ENCODE data around the gene FAM53B. TPM values are rescaled to one million over a fixed set of nuclear protein-coding genes. Genes with fewer than 3 reads are reported as not detected.

The FAM53B gene
- total RNA-seq, 1 donor from 2014 or later = 35.1 TPM

GRCh38 chr10:124677749-124678556 lies 66.2 kb downstream of the FAM53B start:
- no peak for DNase-seq

DNA sequence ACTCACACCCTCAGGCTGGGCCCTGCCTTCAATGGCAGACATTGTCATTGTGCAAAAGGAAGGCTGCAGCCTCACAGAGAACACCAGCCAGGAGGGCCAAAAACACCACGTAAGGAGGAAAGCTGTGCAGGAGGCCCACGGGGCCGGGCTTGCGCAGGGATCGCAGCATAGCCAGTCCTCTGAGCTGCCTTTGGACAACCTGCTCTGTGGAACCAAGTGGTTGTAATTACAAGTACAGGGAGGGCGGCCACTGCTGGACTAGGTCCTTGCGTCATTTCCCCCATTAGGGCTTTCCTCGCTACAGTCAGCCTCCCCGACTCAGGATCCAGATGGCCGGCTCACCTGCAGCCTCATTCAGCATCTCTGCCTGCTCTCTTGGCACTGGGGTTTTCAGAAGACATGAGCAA lies 66.9 kb downstream of the FAM53B start:
- no peak for DNase-seq

- DNase-seq = no peak
Measured at GRCh38 chr10:124676416-124677062, 67.6 kb downstream of the FAM53B start.

GRCh38 chr10:124675824-124676223 lies 68.4 kb downstream of the FAM53B start:
- no peak for DNase-seq

DNA sequence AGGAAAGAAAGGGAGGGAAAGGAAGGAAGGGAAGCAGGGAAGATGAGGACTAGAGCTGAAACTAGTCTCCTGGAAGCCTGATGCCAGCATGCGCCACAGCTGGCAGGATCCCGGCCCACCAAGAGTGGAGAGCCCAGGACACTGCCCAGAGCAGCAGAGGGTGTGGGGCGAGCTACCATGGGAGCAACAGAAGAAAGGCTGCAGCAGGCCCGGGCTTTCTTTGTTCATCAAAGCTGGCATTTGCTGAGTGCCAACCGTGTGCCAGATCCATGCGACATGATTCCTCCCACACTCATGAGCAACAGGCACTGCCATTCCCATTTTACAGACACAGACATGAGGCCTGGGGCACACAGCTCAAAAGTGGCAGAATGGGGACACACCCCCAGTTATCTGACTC lies 68.9 kb downstream of the FAM53B start:
- no peak for DNase-seq

DNA sequence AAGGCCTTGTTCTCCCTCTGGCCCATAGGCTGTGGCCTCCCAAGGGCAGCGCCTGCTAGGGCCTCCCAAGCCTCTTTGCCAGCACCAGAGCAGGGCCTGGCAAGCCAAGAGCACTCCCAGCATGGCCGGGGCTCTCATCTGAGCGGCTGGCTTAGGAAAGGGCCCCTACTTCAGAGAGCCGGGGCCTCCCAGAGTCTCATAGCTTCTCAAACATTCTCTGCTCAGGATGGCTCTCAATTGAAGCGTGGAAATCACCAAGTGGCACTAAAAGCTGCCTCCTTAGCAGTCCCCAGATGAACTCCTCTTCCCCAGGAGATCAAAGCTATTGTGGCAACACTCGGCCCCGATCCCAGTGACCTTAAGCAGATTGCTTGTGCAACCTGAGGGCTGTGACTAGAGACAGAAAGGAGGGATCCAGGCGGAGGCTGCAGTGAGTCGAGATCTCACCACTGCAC lies 69.4 kb downstream of the FAM53B start:
- no peak for DNase-seq

GRCh38 chr10:124672181-124672638 lies 72.0 kb downstream of the FAM53B start:
- DNase-seq = no peak

GRCh38 chr10:124671486-124672075 lies 72.6 kb downstream of the FAM53B start:
- peak; percentile 75 for DNase-seq

- DNase-seq = no peak
Measured at GRCh38 chr10:124670849-124671248, 73.3 kb downstream of the FAM53B start.

- no peak for DNase-seq
Measured at GRCh38 chr10:124669824-124670654, 74.1 kb downstream of the FAM53B start.

GRCh38 chr10:124669141-124669823 lies 74.9 kb downstream of the FAM53B start:
- no peak for DNase-seq

DNA sequence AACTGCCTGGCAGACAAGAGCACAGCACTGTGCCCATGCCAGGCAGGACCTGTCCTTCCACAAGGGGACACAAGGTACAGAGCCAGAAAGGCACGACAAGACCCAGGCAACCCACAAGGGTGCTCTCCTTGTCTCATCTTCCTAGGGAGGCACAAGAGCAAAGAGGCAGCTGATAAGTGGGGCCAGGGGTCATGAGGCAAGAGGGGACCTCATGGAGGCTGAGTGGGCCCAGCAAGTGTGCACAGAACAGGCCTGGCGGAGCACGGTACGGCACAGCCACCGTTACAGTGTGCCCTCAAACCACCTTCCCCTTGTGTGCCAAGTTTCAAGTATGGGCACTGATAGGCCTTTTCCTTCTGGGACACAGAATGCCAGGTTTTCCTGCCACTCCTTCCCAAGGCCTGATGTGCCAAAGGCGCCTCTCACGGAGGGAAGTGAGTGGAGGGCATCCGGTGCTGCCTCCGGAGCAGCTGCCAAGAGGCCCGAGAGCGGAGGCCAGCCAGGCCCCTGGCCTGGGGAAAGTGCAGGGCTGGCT lies 75.6 kb downstream of the FAM53B start:
- no peak for DNase-seq

DNA sequence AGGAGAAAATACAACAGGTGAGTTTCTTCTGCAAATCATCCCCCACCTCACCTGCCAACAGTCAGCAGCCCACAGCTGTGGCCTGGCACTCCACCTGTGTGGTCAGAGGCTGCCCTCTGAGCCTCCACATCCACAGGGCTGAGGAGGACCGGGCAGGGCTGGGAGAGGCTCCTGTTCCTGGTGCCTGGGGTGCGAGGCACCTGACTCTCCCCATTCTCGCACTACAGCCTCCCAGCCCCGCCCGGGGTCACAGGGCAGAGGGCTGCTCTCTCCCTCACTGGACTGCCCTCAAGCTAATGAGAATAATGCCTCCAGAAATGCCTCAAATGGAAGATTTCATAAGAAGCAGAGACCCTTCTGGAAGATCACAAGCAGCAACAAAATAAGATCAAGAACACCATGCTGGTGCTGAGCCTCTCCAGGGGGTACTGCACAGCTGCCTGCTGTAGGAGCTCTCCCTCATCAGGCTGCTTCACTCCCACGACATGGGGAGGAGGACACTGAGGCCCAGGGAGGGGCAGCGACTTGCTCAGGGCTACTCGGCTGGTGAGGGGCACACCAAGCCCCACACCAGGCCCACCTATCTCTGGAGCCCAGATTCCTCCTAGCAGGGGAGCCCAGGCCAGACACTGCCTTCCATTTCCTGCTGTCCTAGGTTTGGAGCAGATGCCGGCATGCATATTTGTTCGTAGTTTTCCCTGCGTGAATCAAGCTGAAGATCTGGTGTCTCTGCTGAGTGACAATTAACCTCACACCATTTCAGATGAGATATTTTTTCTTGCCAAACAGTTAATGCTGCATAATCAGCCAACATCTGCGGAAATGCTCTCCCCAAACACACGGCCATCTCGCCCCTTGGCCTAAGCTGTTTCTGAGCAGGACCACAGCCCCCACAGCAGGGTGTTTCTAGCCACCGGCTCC lies 76.5 kb downstream of the FAM53B start:
- DNase-seq = no peak

GRCh38 chr10:124666494-124666893 lies 77.7 kb downstream of the FAM53B start:
- no peak for DNase-seq

GRCh38 chr10:124665980-124666379 lies 78.2 kb downstream of the FAM53B start:
- DNase-seq = no peak

- no peak for DNase-seq
Measured at GRCh38 chr10:124665558-124665957, 78.6 kb downstream of the FAM53B start.

DNA sequence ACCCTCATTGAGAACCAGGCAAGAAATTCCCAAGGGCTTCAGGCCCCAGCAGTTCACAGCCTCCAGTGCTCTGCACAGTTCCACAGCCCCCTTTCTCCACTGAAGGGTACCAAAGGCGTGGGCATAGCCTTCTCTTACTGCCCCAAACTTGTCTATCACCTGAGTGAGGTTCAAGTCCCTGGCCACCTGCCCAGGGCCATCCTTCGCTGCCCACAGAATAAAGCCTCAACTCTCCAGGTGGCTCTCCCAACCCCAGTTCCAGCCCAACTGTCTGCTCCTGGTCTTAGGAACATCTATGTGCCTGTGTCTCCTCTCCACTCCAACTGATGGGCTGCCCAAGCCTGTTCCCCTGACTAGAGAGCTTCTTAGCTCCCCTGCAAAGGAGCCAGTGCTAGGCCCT lies 79.1 kb downstream of the FAM53B start:
- DNase-seq = no peak

- no peak for DNase-seq
Measured at GRCh38 chr10:124663766-124664360, 80.3 kb downstream of the FAM53B start.

- no peak for DNase-seq
Measured at GRCh38 chr10:124663228-124663627, 81.0 kb downstream of the FAM53B start.

DNA sequence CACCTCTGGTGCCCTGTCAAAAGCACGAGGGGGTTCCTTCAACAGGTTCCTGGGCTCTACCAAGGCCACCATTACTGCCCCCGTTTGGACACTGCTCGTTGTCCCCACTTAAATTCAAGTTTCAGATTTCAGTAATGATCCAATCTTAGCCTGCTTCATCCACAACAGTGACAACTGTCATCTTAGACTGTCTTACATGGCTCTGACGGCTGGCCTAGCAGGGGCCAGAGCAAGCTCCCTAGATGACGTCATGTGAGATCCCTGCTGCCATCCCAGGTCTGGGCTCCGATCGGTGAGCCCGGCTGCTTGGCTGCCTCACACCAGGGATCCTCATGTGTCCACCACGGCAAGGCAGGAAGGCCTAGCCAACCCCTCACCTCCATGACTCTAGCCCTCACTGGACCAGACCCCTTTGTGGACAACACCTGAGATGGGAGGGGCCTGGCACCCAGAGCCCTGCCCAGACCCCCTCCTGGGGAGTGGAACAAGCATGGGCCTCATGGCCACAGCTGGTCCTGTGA lies 82.5 kb downstream of the FAM53B start:
- no peak for DNase-seq
